Measurements from ENCODE around the gene KCNA10. TPM values are rescaled to one million over a fixed set of nuclear protein-coding genes. Genes with fewer than 3 reads are reported as not detected.
A peak's percentile ranks its signal among the peaks of the same experiment; 100 is the strongest.

Gene KCNA10
- total RNA-seq, 3 donors from 2014 or later, result not detected

DNA sequence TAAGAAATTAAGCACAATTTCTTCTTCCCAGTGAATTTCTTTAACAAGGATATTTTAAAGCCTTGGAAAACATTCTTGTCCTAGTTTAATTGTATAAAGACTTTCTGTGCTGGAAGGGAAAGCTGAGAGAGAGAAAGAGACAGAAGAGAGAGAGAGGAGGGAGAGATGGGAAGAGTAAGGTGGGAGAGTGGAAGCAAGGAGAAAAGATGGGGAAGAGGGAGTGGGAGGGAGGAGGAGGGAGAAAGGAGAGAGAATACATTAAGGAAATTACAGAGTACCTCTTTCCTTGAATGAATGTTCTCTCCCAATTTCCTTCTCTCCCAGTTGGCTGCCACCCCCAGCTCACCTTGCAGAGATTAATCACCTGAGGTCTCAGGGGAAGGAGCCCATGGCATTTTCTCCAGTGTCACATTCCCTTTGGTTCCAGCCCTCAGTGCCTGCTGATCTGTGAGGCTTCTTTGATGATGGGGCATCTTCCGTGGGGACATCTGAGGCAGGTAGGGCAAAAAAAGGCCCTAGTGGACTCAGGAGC, 32.4 kb upstream of the KCNA10 start:
- Histone ChIP-seq H3K27ac (no peak overlapping the region), H3K9me3 (no peaks in the 10 kb centered on the region), H3K4me1 (peaks cover 0 to 2% of the 10 kb centered on the region in 2 donors), H3K27me3 (peaks cover 0 to 28% of the 10 kb centered on the region in 2 donors), H3K4me3 (no peak overlapping the region), H3K36me3 (no peaks in the 10 kb centered on the region)
- TF ChIP-seq POLR2AphosphoS5 (IDR thresholded peaks at IDR 0.05), result no peak
- no peak for TF ChIP-seq POLR2A (IDR thresholded peaks at IDR 0.05)
- TF ChIP-seq, protein P1, sequence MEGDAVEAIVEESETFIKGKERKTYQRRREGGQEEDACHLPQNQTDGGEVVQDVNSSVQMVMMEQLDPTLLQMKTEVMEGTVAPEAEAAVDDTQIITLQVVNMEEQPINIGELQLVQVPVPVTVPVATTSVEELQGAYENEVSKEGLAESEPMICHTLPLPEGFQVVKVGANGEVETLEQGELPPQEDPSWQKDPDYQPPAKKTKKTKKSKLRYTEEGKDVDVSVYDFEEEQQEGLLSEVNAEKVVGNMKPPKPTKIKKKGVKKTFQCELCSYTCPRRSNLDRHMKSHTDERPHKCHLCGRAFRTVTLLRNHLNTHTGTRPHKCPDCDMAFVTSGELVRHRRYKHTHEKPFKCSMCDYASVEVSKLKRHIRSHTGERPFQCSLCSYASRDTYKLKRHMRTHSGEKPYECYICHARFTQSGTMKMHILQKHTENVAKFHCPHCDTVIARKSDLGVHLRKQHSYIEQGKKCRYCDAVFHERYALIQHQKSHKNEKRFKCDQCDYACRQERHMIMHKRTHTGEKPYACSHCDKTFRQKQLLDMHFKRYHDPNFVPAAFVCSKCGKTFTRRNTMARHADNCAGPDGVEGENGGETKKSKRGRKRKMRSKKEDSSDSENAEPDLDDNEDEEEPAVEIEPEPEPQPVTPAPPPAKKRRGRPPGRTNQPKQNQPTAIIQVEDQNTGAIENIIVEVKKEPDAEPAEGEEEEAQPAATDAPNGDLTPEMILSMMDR (IDR thresholded peaks at IDR 0.05), result no peak
- intact Hi-C loops (cut with DNase I; ENCODE audit: low total_unique reads), result no loop called here
- no peak for DNase-seq (ENCODE audit: low spot score in 2 of 2)

DNA sequence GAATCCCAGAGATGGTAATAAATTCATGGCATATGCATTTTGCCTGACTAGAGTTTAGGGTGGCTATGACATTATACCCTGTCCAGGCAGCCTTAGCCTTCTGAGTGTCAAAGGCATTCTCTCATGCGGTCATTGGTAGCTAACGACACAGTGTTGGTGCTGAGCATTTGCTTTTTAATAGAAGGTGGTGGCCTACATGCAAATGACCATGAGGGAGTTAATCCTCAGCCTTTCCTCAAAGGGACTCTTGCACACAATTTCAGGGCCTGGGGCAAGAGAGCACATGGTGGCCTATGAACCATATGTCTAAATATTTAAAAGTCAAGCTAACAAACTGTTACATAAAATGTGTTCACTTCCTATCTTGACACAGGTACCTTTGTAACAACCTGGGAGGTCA, 30.9 kb upstream of the KCNA10 start:
- H3K27me3 ChIP-seq, result peaks cover 0 to 27% of the 10 kb centered on the region in 2 donors
- H3K4me1 ChIP-seq, result no peaks in the 10 kb centered on the region
- H3K9me3 ChIP-seq, result no peaks in the 10 kb centered on the region
- H3K4me3 ChIP-seq, result no peak overlapping the region
- no peak for DNase-seq (ENCODE audit: low spot score in 2 of 2)
- TF ChIP-seq POLR2A (IDR thresholded peaks at IDR 0.05), result no peak
- no peak for TF ChIP-seq POLR2AphosphoS5 (IDR thresholded peaks at IDR 0.05)
- TF ChIP-seq, protein P1 (IDR thresholded peaks at IDR 0.05), result no peak
- intact Hi-C loops (cut with DNase I; ENCODE audit: low total_unique reads), result no loop called here
- no peak overlapping the region for H3K27ac ChIP-seq
- no peaks in the 10 kb centered on the region for H3K36me3 ChIP-seq

DNA sequence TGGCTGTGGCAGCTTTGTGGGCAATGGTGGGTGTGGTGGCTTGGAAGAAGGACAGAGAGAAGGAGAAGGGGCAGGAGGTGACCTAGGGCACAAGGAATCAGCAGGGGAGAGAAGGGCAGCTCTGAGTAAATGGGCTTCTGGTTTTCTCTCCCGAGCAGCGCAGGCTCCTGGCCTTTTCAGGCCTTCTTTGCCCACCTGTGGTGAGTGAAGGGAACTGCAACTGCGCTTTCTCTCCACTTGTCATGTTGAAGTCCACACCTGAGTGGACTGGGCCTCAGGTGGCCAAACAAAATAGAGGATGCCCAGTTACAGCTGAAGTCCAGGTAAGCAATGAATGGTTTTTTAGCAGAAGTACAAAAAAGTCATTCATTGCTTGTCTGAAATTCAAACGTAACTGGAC, 29.4 kb upstream of the KCNA10 start:
- Histone ChIP-seq H3K36me3 (no peaks in the 10 kb centered on the region), H3K27me3 (peaks cover 0 to 19% of the 10 kb centered on the region in 2 donors), H3K27ac (no peak overlapping the region), H3K9me3 (no peaks in the 10 kb centered on the region), H3K4me3 (no peak overlapping the region), H3K4me1 (no peaks in the 10 kb centered on the region)
- intact Hi-C loops (cut with DNase I; ENCODE audit: low total_unique reads), result no loop called here
- DNase-seq (ENCODE audit: low spot score in 2 of 2), result no peak
- TF ChIP-seq, protein P1 (IDR thresholded peaks at IDR 0.05), result peak in 1 of 3 donors; percentile 35
- no peak for TF ChIP-seq POLR2A (IDR thresholded peaks at IDR 0.05)

DNA sequence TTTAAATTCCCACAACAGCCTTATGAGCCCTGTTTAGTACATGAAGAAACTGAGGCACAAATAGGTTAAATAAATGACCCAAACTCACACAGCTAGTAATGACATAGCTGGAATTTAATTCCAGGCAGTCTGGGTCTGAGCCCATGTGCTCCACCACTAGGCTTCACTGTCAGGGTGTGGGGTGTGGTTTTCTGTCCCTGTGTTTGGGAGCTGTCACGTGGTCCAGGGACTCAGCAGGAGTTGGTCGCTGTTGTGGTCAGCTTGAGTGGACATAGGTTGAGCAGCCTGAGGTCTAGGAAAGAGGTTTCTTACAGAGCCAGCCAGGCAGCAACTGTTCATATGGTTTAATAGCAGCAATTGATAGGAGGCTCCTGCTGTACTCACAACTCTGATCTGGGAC, 28.0 kb upstream of the KCNA10 start:
- Histone ChIP-seq H3K27ac (no peak overlapping the region), H3K9me3 (no peaks in the 10 kb centered on the region), H3K36me3 (no peaks in the 10 kb centered on the region), H3K27me3 (peaks cover 0 to 11% of the 10 kb centered on the region in 2 donors), H3K4me1 (no peaks in the 10 kb centered on the region), H3K4me3 (no peak overlapping the region)
- TF ChIP-seq POLR2A (IDR thresholded peaks at IDR 0.05) (no peak), POLR2AphosphoS5 (IDR thresholded peaks at IDR 0.05) (no peak)
- TF ChIP-seq, protein P1 (IDR thresholded peaks at IDR 0.05), result no peak
- intact Hi-C loops (cut with DNase I; ENCODE audit: low total_unique reads), result no loop called here
- DNase-seq (ENCODE audit: low spot score in 2 of 2), result no peak

DNA sequence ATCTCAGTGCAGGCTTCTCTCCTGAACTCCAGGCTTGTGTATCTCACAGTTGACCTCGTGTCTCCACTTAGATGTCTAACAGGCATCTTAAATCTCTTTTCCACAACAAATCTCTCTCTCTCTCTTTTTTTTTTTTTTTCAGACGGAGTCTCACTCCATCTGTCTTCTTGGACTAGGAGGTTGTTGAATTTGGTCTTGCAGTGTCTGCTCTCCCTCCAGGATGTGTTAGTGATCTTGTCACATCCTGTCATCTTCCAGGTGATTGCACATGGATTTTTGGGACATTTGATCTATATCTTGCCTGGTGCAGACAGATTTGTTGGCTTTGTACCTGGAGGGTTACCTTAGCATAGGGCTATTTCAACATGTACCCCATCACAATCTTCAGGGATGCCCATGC, 26.5 kb upstream of the KCNA10 start:
- H3K9me3 ChIP-seq, result no peaks in the 10 kb centered on the region
- no peaks in the 10 kb centered on the region for H3K4me1 ChIP-seq
- intact Hi-C loops (cut with DNase I; ENCODE audit: low total_unique reads), result no loop called here
- no peak for DNase-seq (ENCODE audit: low spot score in 2 of 2)
- TF ChIP-seq, protein P1 (IDR thresholded peaks at IDR 0.05), result no peak
- no peak for TF ChIP-seq POLR2A (IDR thresholded peaks at IDR 0.05)
- no peak for TF ChIP-seq POLR2AphosphoS5 (IDR thresholded peaks at IDR 0.05)
- H3K27ac ChIP-seq, result no peak overlapping the region
- no peak overlapping the region for H3K4me3 ChIP-seq
- H3K27me3 ChIP-seq, result peaks cover 0 to 2% of the 10 kb centered on the region in 2 donors
- no peaks in the 10 kb centered on the region for H3K36me3 ChIP-seq
